HFFc6 (cell line): ENCODE data around the gene MSI2. TPM values are rescaled to one million over a fixed set of nuclear protein-coding genes. Genes with fewer than 3 reads are reported as not detected.

ENCODE experiments used
- DNase-seq: peaks from one replicate; pipeline ENCODE4 v3.0.0-alpha.2; 2018
- H3K27ac Mint-ChIP-seq: 2 replicates; pipeline ENCODE4 v1.8.0; 2020; ENCODE audit warnings: mild to moderate bottlenecking, mixed read lengths
- H3K27me3 Mint-ChIP-seq: 2 replicates; pipeline ENCODE4 v1.8.0; 2021; ENCODE audit warnings: mild to moderate bottlenecking, moderate library complexity, mixed read lengths; ENCODE audit not compliant: insufficient read depth
- H3K36me3 Mint-ChIP-seq: 2 replicates; pipeline ENCODE4 v1.8.0; 2021; ENCODE audit warnings: low read depth, mixed read lengths
- H3K4me1 Mint-ChIP-seq: 2 replicates; pipeline ENCODE4 v1.8.0; 2020; ENCODE audit warnings: low read depth, mixed read lengths
- H3K4me3 Mint-ChIP-seq: 2 replicates; pipeline ENCODE4 v1.8.0; 2020; ENCODE audit warnings: mild to moderate bottlenecking, moderate library complexity, mixed read lengths
- H3K9me3 Mint-ChIP-seq: 2 replicates; pipeline ENCODE4 v1.8.0; 2020; ENCODE audit warnings: mild to moderate bottlenecking, mixed read lengths
- CTCF ChIP-seq: fragments of 200-600 bp; sonication (generic); IDR thresholded peaks from 2 replicates; pipeline ENCODE4 v1.5.0; 2021; ENCODE audit warnings: antibody characterized with exemption, mild to moderate bottlenecking
- total RNA-seq, 6 experiments: library from RNA; stranded (reverse); fragmentation: NEBNext Ultra II Directional; extraction: Animal tissue kit (Norgen Biotek cat#: 25700); gene quantifications; 2 replicates in 1 of 6; 3 replicates in 5 of 6; pipeline ENCODE4 v1.2.3, GENCODE V29; 2021

MSI2 gene
- total RNA-seq, 6 experiments from 2014 or later: 53.5 to 71.7 (median 55.0) TPM

- Mint-ChIP-seq H3K4me3 (no peak overlapping the region), H3K9me3 (no peaks in the 10 kb centered on the region), H3K27me3 (no peaks in the 10 kb centered on the region), H3K27ac (no peak overlapping the region), H3K36me3 (peaks cover 14% of the 10 kb centered on the region; the same call in 1 of the 2 replicates), H3K4me1 (peaks cover 9% of the 10 kb centered on the region)
- no peak for TF ChIP-seq CTCF
- no peak for DNase-seq
Observed at GRCh38 chr17:57275071-57275764, 18.9 kb downstream of the MSI2 start.

GRCh38 chr17:57276621-57277020 is 20.3 kb downstream of the MSI2 start:
- DNase-seq: no peak
- Mint-ChIP-seq H3K4me3 (no peak overlapping the region), H3K27me3 (no peaks in the 10 kb centered on the region), H3K4me1 (no peaks in the 10 kb centered on the region), H3K9me3 (no peaks in the 10 kb centered on the region), H3K27ac (no peak overlapping the region), H3K36me3 (peaks cover 8% of the 10 kb centered on the region; the same call in 1 of the 2 replicates)
- TF ChIP-seq CTCF: no peak

GRCh38 chr17:57277923-57278604 is 21.7 kb downstream of the MSI2 start:
- no peak for DNase-seq
- peaks cover 4% of the 10 kb centered on the region; the same call in 1 of the 2 replicates for H3K36me3 Mint-ChIP-seq
- H3K4me3 Mint-ChIP-seq: no peak overlapping the region
- TF ChIP-seq CTCF: no peak
- H3K9me3 Mint-ChIP-seq: no peaks in the 10 kb centered on the region
- no peak overlapping the region for H3K27ac Mint-ChIP-seq
- no peaks in the 10 kb centered on the region for H3K27me3 Mint-ChIP-seq
- peaks cover 6% of the 10 kb centered on the region; the same call in 1 of the 2 replicates for H3K4me1 Mint-ChIP-seq

GRCh38 chr17:57278740-57279387 is 22.5 kb downstream of the MSI2 start:
- Mint-ChIP-seq H3K27me3 (no peaks in the 10 kb centered on the region), H3K36me3 (0 out of 2 replicates have a peak, but pooled peaks cover under 1% of the 10 kb centered on the region), H3K27ac (no peak overlapping the region), H3K4me1 (peaks cover 6% of the 10 kb centered on the region; the same call in 1 of the 2 replicates), H3K9me3 (no peaks in the 10 kb centered on the region), H3K4me3 (no peak overlapping the region)
- TF ChIP-seq CTCF: no peak
- DNase-seq: no peak

- DNase-seq: no peak
- H3K36me3 Mint-ChIP-seq: no peaks in the 10 kb centered on the region
- H3K9me3 Mint-ChIP-seq: no peaks in the 10 kb centered on the region
- no peak overlapping the region for H3K27ac Mint-ChIP-seq
- no peak for TF ChIP-seq CTCF
- H3K4me1 Mint-ChIP-seq: peaks cover 6% of the 10 kb centered on the region; the same call in 1 of the 2 replicates
- H3K27me3 Mint-ChIP-seq: no peaks in the 10 kb centered on the region
- no peak overlapping the region for H3K4me3 Mint-ChIP-seq
Observed at GRCh38 chr17:57279432-57279831, 23.1 kb downstream of the MSI2 start.
